ENCODE results near the gene RTTN. TPM values are rescaled to one million over a fixed set of nuclear protein-coding genes. Genes with fewer than 3 reads are reported as not detected.

RTTN gene
- total and polyA plus RNA-seq, 2 donors (not counting 3 experiments of a cell fraction or from before 2014, with no cell fraction given) = 3.1 to 17.4 TPM

GRCh38 chr18:69956665-69957620 is 248.5 kb downstream of the RTTN start:
- ChIA-PET CTCF (interaction anchor here (0.8 to 0.9 kb wide), 2 partner anchors 12 to 13 kb away, joined by 3 to 4 read pairs; no protein-coding TSS in a partner anchor), POLR2A (no interaction called here)
- dilution Hi-C loops (cut with MboI; ENCODE audit: extremely low pct_ligation_motif_present, low sequenced_read_pairs) (no loop called here), intact Hi-C loops (cut with micrococcal nuclease) (no loop called here)
- no peak overlapping the region for H2AFZ ChIP-seq (ENCODE audit: low read depth, low read length)
- no peak overlapping the region for H3K27ac ChIP-seq (ENCODE audit: insufficient read depth, low read depth, low read length)
- H3K4me2 ChIP-seq (ENCODE audit: insufficient read depth, low read length) = peak overlapping the region; percentile 2
- no peaks in the 10 kb centered on the region for H3K9me1 ChIP-seq (replicated peaks; ENCODE audit: control insufficient read depth, extremely low read depth, insufficient read depth, low read length)
- H3K4me1 ChIP-seq (ENCODE audit: control insufficient read depth, extremely low read depth, insufficient read depth, low read length) = no peaks in the 10 kb centered on the region
- no TSS peak for BruUV-seq (replicated peaks)
- H3K9ac ChIP-seq (replicated peaks; ENCODE audit: extremely low read depth, insufficient read depth, low read length) = no peak overlapping the region
- DNase-seq (ENCODE audit: low read depth, low spot score) (peak; percentile 12), FAIRE-seq (no peak)
- no peaks in the 10 kb centered on the region for H3K79me2 ChIP-seq (ENCODE audit: control insufficient read depth, insufficient read depth, low read length)
- no peaks in the 10 kb centered on the region for H3K36me3 ChIP-seq (ENCODE audit: control insufficient read depth in 2 of 2, extremely low read depth in 1 of 2, insufficient read depth in 2 of 2, low read length in 2 of 2)
- no peak overlapping the region for H3K4me3 ChIP-seq (replicated peaks in 1 of 3; ENCODE audit: insufficient read depth in 1 of 3, low read depth in 1 of 3, low read length in 3 of 3)
- H4K20me1 ChIP-seq (replicated peaks; ENCODE audit: control insufficient read depth, extremely low read depth, insufficient read depth, low read length) = no peaks in the 10 kb centered on the region
- TF ChIP-seq EZH2 (IDR thresholded peaks at IDR 0.05; ENCODE audit: borderline replicate concordance, low read depth, low read length, severe bottlenecking) = no peak
- TF ChIP-seq POLR2A (IDR thresholded peaks at IDR 0.05; ENCODE audit: low read depth, low read length) = no peak
- no peaks in the 10 kb centered on the region for H3K27me3 ChIP-seq (ENCODE audit: control insufficient read depth in 2 of 2, insufficient read depth in 2 of 2, low read length in 2 of 2)
- no peaks in the 10 kb centered on the region for H3K9me3 ChIP-seq (replicated peaks; ENCODE audit: control insufficient read depth, insufficient read depth, low read length)

GRCh38 chr18:69956057-69956456 is 249.4 kb downstream of the RTTN start:
- POLR2A ChIA-PET = no interaction called here
- no peak for FAIRE-seq

More at GRCh38 chr18:69956057-69956456, 249.4 kb downstream of the RTTN start:
- intact Hi-C loops (cut with micrococcal nuclease) = no loop called here
- no TSS peak for BruUV-seq (replicated peaks)
- H2AFZ ChIP-seq (ENCODE audit: low read depth, low read length) = no peak overlapping the region
- no peak overlapping the region for H3K4me2 ChIP-seq (ENCODE audit: insufficient read depth, low read length)
- no peaks in the 10 kb centered on the region for H3K9me1 ChIP-seq (replicated peaks; ENCODE audit: control insufficient read depth, extremely low read depth, insufficient read depth, low read length)
- no peaks in the 10 kb centered on the region for H4K20me1 ChIP-seq (replicated peaks; ENCODE audit: control insufficient read depth, extremely low read depth, insufficient read depth, low read length)
- CTCF ChIA-PET = interaction anchor here (0.9 kb wide), 1 partner anchor 12 kb away, joined by 4 read pairs; no protein-coding TSS in a partner anchor
- H3K36me3 ChIP-seq (ENCODE audit: control insufficient read depth in 2 of 2, extremely low read depth in 1 of 2, insufficient read depth in 2 of 2, low read length in 2 of 2) = no peaks in the 10 kb centered on the region
- dilution Hi-C loops (cut with MboI; ENCODE audit: extremely low pct_ligation_motif_present, low sequenced_read_pairs) = no loop called here
- TF ChIP-seq, protein P1, sequence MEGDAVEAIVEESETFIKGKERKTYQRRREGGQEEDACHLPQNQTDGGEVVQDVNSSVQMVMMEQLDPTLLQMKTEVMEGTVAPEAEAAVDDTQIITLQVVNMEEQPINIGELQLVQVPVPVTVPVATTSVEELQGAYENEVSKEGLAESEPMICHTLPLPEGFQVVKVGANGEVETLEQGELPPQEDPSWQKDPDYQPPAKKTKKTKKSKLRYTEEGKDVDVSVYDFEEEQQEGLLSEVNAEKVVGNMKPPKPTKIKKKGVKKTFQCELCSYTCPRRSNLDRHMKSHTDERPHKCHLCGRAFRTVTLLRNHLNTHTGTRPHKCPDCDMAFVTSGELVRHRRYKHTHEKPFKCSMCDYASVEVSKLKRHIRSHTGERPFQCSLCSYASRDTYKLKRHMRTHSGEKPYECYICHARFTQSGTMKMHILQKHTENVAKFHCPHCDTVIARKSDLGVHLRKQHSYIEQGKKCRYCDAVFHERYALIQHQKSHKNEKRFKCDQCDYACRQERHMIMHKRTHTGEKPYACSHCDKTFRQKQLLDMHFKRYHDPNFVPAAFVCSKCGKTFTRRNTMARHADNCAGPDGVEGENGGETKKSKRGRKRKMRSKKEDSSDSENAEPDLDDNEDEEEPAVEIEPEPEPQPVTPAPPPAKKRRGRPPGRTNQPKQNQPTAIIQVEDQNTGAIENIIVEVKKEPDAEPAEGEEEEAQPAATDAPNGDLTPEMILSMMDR (IDR thresholded peaks at IDR 0.05; ENCODE audit: extremely low read depth in 1 of 2, insufficient read depth in 1 of 2, low read depth in 1 of 2, low read length in 2 of 2) = no peak
- TF ChIP-seq GATA2 (IDR thresholded peaks at IDR 0.05; ENCODE audit: insufficient read depth, insufficient read length, low read depth, low read length) (no peak), EZH2 (IDR thresholded peaks at IDR 0.05; ENCODE audit: borderline replicate concordance, low read depth, low read length, severe bottlenecking) (no peak), MYC (IDR thresholded peaks at IDR 0.05; ENCODE audit: low read depth, low read length) (no peak), MAX (IDR thresholded peaks at IDR 0.05; ENCODE audit: insufficient read depth, insufficient read length) (no peak), FOS (IDR thresholded peaks at IDR 0.05; ENCODE audit: borderline replicate concordance, insufficient read depth, low read length) (no peak), JUN (IDR thresholded peaks at IDR 0.05; ENCODE audit: borderline replicate concordance, insufficient read depth, insufficient read length, low read depth) (no peak), POLR2A (IDR thresholded peaks at IDR 0.05; ENCODE audit: low read depth, low read length) (no peak), POLR2AphosphoS5 (IDR thresholded peaks at IDR 0.05; ENCODE audit: insufficient read depth, low read depth, low read length) (no peak)
- H3K4me1 ChIP-seq (ENCODE audit: control insufficient read depth, extremely low read depth, insufficient read depth, low read length) = no peaks in the 10 kb centered on the region
- H3K27ac ChIP-seq (ENCODE audit: insufficient read depth, low read depth, low read length) = no peak overlapping the region
- no peaks in the 10 kb centered on the region for H3K9me3 ChIP-seq (replicated peaks; ENCODE audit: control insufficient read depth, insufficient read depth, low read length)
- no peak overlapping the region for H3K4me3 ChIP-seq (replicated peaks in 1 of 3; ENCODE audit: insufficient read depth in 1 of 3, low read depth in 1 of 3, low read length in 3 of 3)
- no peak overlapping the region for H3K9ac ChIP-seq (replicated peaks; ENCODE audit: extremely low read depth, insufficient read depth, low read length)
- H3K79me2 ChIP-seq (ENCODE audit: control insufficient read depth, insufficient read depth, low read length) = no peaks in the 10 kb centered on the region
- no peak for DNase-seq (ENCODE audit: low read depth, low spot score)
- no peaks in the 10 kb centered on the region for H3K27me3 ChIP-seq (ENCODE audit: control insufficient read depth in 2 of 2, insufficient read depth in 2 of 2, low read length in 2 of 2)
